Measurements from ENCODE around the gene CRTAC1.

CRTAC1 gene

DNA sequence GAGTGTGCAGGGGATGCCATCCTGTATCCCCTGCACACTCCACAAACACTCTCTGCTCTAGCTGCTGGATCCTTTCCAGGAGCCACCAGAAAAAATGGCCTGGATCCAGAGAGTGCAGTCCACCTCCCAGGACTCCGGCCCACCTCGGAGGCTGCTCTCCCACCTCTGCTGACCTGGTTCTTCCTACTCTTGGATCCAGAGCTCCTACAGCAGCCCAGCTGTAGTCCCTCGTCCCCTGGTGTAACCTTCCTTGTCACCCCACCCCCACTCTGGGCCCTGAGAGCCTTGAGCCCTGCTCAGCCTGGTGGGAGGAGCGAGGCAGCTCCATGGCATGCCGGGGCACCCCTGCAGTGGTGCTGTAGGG lies 126.4 kb downstream of the CRTAC1 start:
- H3K4me3 ChIP-seq (ENCODE audit: control insufficient read depth, low read depth, low read length), result no peak overlapping the region
- no peak for DNase-seq (ENCODE audit: low read depth)
- TF ChIP-seq, protein P1, sequence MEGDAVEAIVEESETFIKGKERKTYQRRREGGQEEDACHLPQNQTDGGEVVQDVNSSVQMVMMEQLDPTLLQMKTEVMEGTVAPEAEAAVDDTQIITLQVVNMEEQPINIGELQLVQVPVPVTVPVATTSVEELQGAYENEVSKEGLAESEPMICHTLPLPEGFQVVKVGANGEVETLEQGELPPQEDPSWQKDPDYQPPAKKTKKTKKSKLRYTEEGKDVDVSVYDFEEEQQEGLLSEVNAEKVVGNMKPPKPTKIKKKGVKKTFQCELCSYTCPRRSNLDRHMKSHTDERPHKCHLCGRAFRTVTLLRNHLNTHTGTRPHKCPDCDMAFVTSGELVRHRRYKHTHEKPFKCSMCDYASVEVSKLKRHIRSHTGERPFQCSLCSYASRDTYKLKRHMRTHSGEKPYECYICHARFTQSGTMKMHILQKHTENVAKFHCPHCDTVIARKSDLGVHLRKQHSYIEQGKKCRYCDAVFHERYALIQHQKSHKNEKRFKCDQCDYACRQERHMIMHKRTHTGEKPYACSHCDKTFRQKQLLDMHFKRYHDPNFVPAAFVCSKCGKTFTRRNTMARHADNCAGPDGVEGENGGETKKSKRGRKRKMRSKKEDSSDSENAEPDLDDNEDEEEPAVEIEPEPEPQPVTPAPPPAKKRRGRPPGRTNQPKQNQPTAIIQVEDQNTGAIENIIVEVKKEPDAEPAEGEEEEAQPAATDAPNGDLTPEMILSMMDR (conservative IDR thresholded peaks at IDR 0.05; ENCODE audit: control insufficient read depth, insufficient read depth, low read depth, low read length), result no peak

DNA sequence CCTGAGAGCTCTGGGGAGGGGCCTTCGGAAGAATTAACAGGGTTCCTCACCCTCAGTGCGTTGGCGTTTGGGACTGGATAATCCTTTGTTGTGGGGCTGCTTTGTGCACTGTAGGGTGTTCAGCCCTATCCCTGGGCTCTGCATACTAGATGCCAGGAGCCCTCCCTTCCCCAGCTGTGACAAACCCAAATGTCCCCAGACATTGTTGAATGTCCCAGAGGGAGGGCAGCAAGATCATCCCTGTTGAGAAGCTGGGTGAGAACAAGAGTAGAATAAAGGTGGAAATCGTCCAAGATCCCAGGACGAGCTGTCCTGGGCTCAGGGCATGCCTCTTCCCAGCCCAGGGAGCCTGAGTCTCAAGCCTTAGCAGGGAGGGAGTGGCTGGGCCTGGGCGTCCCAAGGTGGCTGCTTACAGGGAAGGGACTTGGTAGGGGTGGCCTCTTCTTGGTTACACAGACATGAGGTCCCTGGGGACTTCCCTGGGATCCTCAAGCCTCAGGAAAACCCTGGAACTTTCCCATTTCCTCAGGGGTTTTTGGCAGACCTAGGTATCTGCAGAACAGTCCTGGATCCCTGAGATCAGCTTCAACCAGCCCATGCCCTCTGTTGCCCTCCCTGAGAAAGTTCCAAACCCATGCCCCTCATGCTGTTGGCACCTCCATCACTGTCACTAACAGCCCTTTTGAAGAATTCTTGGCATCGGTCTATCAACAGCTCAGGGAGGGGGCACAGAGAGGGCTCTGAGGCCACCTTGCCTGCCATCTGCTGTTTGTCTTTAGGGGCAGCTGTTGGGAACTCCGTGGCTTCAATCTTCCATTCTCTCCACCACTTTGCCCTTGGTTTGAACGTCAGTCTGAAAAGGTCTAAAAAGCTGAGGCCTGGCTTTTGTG lies 127.0 kb downstream of the CRTAC1 start:
- no peak for DNase-seq (ENCODE audit: low read depth)
- TF ChIP-seq, protein P1 (conservative IDR thresholded peaks at IDR 0.05; ENCODE audit: control insufficient read depth, insufficient read depth, low read depth, low read length), result no peak
- no peak overlapping the region for H3K4me3 ChIP-seq (ENCODE audit: control insufficient read depth, low read depth, low read length)

DNA sequence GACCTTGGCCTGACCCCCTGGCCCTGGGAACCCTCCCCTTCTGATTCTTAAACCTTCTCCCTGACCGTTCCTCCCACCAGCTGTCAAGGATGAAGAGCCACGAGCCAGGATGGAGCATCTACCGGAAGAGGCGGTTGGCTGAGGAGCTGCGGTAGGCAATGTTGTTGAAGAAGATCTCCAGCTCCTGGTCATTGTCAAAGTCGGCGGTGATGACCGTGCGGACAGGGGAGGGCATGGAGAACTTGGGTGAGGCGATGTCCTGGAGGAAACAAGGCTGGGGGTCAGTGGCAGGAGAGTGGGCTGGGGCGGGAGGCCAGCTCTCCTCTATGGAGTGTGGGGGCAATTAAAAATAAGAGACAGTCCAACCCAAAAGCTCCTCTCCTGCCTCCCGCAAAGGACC lies 129.0 kb downstream of the CRTAC1 start:
- H3K4me3 ChIP-seq (ENCODE audit: control insufficient read depth, low read depth, low read length), result no peak overlapping the region
- DNase-seq (ENCODE audit: low read depth), result no peak
- TF ChIP-seq, protein P1 (conservative IDR thresholded peaks at IDR 0.05; ENCODE audit: control insufficient read depth, insufficient read depth, low read depth, low read length), result no peak

DNA sequence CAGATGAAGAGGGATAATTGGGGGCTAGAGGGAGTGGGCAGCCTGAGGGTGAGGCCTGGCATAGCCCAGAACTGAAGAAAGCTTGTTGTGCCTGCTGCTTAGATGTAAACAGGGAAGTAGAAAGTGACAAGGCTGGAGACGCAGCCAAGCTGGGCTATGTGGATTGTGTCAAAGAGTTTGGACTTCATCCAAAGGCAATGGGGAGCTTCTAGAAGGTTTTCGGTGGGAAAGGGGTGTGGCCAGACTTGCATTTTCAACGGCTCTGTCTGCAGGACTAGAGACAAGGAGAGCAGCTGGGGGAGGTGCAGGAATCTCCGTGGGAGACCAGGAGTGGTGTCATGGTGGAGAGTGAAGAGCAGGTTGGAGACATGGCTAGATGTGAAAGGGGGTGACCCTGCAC lies 132.0 kb downstream of the CRTAC1 start:
- no peak for DNase-seq (ENCODE audit: low read depth)
- TF ChIP-seq, protein P1 (conservative IDR thresholded peaks at IDR 0.05; ENCODE audit: control insufficient read depth, insufficient read depth, low read depth, low read length), result no peak

DNA sequence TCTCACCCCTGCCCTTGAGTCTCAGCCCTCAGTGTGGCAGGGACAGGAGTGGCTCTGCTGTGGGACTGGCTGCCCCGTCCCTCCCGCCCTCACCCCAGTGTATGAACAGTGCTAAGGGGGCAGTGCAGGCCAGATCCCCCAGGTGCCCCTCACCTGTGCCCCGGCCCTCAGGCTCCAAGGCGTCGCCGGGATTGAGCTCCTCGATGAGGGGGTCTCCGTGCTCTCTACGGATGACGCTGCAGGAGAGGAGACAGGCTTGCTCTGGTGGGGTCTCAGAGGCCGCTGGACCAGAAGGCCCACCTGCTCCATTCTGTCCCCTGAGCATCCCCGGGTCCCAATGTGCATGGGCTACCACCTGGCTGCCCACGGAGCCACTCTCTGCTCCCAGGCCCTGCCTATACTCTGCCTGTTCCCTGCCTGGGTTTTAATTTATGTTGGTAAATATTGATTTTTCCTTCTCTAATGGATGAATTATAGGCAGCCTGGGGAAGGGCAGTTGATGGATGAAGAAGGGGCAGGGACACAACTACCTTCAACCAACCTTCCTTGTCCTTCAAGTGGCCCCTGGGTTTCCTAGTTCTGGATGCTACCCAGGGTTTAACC lies 133.6 kb downstream of the CRTAC1 start:
- no peak overlapping the region for H3K4me3 ChIP-seq (ENCODE audit: control insufficient read depth, low read depth, low read length)
- no peak for DNase-seq (ENCODE audit: low read depth)
- TF ChIP-seq, protein P1 (conservative IDR thresholded peaks at IDR 0.05; ENCODE audit: control insufficient read depth, insufficient read depth, low read depth, low read length), result no peak

More for the DNA sequence above, 132.0 kb downstream of the CRTAC1 start:
- no peak overlapping the region for H3K4me3 ChIP-seq (ENCODE audit: control insufficient read depth, low read depth, low read length)

DNA sequence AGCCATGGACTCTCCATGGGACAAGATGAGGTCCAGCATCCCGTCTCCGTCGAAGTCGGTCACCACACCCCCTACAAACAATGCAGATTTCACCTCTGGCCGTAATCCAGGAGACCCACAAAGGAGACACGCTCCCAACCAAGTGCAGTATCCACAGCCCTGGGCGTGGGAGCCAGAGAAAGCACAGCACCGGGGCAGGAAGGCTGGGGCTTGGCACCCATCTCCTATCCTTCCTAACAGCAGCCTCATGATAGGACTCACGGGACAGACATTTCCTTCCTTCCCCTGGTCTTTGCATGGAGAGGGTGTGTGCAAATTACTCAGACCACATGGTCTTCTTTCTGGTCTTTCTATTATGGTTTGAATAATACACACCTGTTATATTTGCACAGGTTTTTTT lies 134.5 kb downstream of the CRTAC1 start:
- TF ChIP-seq, protein P1 (conservative IDR thresholded peaks at IDR 0.05; ENCODE audit: control insufficient read depth, insufficient read depth, low read depth, low read length), result no peak
- no peak overlapping the region for H3K4me3 ChIP-seq (ENCODE audit: control insufficient read depth, low read depth, low read length)
- no peak for DNase-seq (ENCODE audit: low read depth)
